Measurements from ENCODE around the gene FER. TPM values are rescaled to one million over a fixed set of nuclear protein-coding genes. Genes with fewer than 3 reads are reported as not detected.

FER gene
- total and polyA plus RNA-seq, 9 of the 15 experiments (the other 6 are each of a cell fraction or from before 2014, with no cell fraction given): 6.7 to 18.2 (median 8.9) TPM

- TF ChIP-seq PRDM10 (IDR thresholded peaks at IDR 0.05; ENCODE audit: partially characterized antibody) (no peak), ELF4 (CRISPR knock-in tag; IDR thresholded peaks at IDR 0.05) (no peak), LARP7 (IDR thresholded peaks at IDR 0.05) (no peak), TCF3 (CRISPR knock-in tag; IDR thresholded peaks at IDR 0.05) (peak; percentile 88), TAL1 (IDR thresholded peaks at IDR 0.05) (peak; percentile 67), HMBOX1 (IDR thresholded peaks at IDR 0.05) (peak; percentile 60; the same call in 1 of the 2 replicates), STAT6 (CRISPR knock-in tag; IDR thresholded peaks at IDR 0.05) (no peak), CTBP1 (IDR thresholded peaks at IDR 0.05; ENCODE audit: borderline replicate concordance) (peak; percentile 30; the same call in 1 of the 2 replicates), ETS1 (conservative IDR thresholded peaks at IDR 0.05; ENCODE audit: control insufficient read depth, low read depth, low read length) (no peak), PHF8 (IDR thresholded peaks at IDR 0.05; ENCODE audit: borderline replicate concordance, low read length) (no peak), CBX8 (IDR thresholded peaks at IDR 0.05; ENCODE audit: borderline replicate concordance, extremely low read depth, low read depth, low read length, poor library complexity, severe bottlenecking) (no peak), THRB (CRISPR knock-in tag; conservative IDR thresholded peaks at IDR 0.05) (no peak), TRIM24 (IDR thresholded peaks at IDR 0.05) (peak; percentile 56 to 58; a peak in 2 of 4 replicates), RNF219 (CRISPR knock-in tag; IDR thresholded peaks at IDR 0.05) (no peak), SNRNP70 (optimal IDR thresholded peaks at IDR 0.05; ENCODE audit: low read depth, low read length) (no peak), ARID2 (IDR thresholded peaks at IDR 0.05) (no peak), CBFA2T2 (conservative IDR thresholded peaks at IDR 0.05) (peak; percentile 81)
Observed at GRCh38 chr5:108953940-108954339, 206.2 kb downstream of the FER start (continued).
